GM21723 (cell line): ENCODE measurements around the gene KISS1.

Experiments used
- ATAC-seq: cut with Tn5 transposase; IDR thresholded peaks from one replicate; pipeline ENCODE4 v1.9.1; 2021; ENCODE audit warnings: mild to moderate bottlenecking, moderate library complexity; ENCODE audit not compliant: unreplicated experiment

The KISS1 gene

DNA sequence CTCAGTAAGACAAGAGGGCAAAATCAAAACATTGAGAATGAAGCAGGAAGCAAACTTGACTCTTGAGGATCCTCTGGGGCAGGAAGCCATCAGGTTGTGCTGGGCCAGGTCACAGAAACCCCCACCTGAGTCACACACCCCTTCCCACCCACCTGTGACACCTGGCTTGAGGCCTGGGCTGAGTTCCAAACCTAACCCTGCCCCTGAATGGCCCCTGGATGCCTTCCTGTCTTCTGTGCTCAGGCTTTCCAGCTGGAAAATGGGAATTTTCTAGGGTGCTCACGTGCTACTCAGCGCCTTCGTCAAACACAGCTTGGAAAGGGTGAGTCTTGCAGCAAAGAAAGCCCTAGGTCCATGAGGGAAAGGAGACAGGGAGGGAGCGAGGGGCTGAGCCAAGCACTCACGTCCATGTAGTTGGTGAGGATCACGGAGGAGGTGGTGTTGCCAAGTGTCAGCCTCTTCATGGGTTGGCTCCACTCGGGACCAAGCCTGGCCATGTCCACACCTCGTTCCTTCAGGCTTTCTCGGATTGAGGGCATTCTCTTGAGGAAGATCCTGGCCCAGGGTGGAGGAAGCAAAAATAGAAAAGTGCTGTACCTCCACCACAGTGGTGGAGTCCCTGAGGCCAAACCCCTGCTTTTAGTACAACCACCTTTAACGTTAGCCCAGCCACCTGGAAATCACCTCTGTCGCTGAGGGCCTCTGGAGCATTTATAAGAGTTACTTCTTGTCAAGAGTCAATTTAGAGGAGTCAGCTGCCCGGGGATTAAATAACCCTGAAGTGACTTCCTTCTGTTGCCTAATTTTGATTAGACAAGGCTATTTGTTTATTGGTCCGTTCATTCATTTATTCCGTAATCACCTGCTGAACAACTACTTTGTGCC lies 34.4 kb downstream of the KISS1 start:
- no peak for ATAC-seq

DNA sequence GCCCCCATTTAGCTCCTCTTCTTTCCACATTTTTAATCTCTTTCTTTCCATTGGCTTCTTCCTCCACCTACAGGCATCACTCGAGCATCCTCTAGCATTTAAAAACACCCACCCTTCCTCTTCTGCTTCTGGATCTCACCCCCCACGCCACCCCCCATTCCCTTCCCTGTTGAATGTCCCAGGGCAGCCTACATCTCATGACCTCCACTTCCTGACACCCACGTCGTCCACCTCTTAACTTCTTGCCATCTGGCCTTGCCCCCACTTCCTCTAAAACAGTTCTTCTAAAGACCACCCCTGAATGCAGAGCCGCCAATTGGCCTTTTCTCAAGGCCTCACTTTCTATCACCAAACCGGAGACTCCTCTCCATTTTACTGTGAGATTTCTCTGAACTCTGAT lies 38.3 kb downstream of the KISS1 start:
- ATAC-seq: no peak

DNA sequence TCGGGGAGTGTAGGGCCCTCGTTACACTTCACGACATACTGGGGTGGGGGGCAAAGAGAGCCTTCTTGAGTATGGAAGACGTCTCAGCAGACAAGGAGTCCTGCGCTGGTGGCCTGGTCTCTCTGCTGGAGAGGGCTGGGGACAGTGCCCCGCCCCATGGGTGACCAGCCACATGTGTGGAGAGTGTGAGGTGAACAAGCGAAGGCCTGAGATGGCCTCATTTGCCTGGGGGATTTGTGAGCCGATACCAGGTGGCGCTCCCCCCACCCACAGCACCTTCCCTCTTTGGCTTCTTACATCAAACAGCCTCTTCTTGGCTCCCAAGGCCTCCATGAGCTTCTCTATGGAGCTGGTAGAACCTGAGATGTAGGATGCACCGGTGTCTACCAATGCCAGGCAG lies 40.4 kb downstream of the KISS1 start:
- ATAC-seq: no peak

DNA sequence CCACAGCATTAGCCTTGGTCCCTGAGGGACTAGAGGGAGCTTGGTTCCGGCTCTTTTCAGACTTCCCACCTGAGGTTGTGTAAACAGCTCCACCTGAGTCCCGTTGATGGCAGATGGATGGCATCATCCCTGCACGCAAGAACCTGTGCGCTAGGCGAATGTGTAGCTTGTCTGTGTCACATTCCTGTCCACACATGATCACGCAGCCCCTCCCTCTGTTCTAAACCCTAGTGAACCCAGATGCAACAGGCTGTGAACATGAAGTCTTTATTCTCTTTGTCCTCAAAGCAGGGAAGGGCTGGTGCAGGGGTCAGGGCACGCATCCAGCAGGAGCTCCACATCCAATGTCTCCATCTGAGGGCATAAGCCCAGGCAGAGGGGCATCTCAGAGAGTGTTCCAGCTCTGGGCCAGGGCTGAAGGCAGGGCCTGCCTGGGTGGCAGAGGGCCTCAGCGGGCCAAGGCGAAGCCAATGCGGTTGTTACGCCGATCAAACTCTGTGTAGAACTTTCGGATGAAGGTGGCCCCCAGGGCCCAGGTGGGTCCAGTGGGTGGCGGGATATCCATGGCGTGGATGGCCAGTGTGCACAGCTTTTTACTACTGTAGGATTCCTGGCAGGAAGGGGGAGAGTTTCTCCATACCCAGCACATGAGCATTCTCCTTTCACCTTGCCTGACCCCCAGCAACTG lies 41.6 kb downstream of the KISS1 start:
- ATAC-seq: no peak

DNA sequence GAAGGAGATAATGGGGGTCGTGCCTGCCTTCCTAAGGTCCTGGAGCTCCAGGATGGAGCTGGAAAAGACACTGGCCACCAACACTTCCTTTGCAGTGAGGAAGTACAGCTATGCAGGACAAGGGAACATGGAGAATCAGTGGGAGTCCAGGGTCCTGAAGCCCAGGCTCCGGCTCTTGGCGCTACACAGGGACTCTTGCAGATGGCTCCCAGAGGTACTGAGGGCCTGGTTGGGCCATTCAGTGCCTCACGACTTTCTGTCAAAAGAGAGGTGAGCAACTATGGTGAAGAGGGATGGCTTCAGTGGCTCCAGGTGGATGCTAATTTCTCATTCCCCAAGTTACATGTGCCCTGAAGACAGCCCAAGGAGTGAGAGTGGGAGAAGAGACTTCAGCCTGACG lies 42.6 kb downstream of the KISS1 start:
- no peak for ATAC-seq

DNA sequence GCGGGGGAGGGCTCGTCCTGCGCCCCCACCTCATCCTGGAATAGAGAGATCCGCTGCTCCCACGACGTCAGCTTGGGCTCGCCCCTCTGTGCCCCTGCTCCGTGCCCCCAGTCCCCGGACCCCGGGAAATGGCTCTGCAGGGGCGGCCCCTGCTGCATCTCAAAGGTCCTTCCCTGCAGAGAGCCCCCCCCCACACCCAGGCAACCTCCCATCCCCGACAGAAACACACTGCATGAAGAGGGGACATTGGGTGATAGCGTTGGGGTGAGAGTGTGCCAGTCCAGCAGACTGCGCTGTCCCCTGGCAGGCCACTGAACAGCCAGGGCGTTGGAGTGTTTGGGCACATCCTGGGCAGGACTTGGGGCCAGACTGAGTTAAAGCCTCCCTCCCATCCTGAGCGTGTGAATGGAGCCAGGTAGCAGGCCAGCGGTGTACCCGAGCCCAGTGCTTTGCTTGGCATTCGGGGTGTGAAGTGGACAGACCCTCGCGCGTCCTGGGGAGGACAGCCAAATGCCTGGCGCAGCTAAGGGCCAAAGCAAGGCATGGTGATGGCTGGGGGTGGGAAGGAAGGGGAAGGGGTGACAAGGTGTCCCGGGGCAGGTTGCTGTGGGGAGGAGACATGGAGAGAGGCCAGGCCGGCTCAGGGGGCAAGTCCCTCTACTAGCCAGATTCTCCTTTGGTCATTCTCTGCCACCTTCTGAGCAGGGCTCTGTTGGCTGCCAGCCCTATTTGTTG lies 43.8 kb downstream of the KISS1 start:
- no peak for ATAC-seq

DNA sequence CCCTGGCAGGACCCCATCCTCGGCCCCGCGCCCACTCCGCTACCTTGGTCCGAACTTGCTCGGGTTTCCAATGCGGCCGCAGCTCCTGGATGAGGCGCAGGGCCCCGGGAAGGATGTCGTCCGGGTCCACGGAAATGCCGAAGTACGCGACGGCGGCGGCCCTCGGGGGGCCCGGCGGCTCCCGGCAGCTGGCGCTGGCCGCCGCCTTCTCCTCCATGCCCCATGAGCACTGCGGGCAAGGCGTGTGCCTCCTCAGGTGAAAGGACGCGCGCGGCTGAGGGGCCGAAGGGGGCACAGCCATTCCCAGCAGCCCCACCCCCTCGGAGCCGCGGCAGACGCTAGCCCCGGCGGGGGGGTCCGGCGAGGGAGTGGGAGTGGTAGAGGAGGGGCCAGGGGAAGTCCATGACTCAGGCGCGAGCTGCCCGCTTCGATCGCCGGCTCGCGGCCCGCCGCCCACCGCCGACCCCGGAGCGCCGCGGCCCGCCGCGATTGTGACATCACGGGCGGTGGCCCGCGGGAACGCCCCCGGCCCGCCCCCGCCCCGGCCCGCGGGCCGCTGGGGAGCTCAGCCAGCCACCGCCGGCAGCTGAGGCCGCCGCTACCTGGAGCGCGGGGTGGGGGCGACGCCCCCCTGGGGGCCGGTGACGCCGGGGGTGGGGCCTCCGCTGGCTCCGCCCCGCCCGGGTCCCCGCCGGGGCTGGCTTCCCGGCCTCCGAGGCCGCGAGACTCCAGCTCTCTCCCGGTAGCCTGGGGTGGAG lies 44.6 kb downstream of the KISS1 start, which contains the start of gene ETNK2:
Gene ETNK2, minus strand, starts transcription at position 493 of the 758 bp plus-strand sequence. Its CDS starts 192 bp downstream, at position 301.
- no peak for ATAC-seq

DNA sequence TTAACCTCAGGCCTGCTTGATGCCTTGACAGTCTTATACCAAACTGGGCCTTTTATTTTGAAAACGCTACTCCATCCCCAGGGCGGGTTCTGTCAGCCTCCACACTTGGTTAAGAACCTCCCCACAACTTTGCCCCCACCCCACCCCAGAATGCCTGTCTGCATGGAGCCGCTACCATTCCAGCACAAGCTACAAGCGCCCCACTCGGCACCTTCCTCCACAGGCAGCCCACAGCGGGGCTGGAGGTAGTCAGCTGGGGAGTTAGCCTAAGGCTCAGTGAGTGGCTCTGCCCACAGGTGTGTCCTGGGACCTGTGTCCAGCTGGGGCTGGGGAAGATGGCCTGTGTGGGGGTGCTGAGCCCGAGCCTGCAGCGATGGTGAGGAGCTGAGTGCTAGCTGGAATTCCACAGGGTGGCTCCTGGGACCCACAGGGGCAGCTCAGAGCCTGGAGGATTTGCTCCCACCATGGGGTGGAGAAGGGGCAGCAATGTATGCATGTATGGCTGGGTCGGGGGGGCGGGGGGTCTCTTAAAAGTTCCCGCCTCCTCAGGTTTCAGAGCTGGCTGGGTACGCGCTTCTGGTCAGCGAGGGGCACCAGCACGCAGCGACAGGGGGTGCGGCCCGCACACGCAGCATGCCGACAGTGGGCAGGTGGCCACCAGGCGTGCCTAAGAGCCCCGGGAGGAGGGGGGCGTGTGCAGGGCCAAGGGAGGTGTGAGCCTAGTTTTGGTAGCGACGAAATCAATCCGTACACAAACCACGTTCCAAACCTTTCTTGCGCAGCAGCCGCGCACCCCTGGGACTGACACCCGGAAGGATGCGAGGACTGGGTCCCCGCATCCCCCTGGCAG lies 45.4 kb downstream of the KISS1 start:
- no peak for ATAC-seq

DNA sequence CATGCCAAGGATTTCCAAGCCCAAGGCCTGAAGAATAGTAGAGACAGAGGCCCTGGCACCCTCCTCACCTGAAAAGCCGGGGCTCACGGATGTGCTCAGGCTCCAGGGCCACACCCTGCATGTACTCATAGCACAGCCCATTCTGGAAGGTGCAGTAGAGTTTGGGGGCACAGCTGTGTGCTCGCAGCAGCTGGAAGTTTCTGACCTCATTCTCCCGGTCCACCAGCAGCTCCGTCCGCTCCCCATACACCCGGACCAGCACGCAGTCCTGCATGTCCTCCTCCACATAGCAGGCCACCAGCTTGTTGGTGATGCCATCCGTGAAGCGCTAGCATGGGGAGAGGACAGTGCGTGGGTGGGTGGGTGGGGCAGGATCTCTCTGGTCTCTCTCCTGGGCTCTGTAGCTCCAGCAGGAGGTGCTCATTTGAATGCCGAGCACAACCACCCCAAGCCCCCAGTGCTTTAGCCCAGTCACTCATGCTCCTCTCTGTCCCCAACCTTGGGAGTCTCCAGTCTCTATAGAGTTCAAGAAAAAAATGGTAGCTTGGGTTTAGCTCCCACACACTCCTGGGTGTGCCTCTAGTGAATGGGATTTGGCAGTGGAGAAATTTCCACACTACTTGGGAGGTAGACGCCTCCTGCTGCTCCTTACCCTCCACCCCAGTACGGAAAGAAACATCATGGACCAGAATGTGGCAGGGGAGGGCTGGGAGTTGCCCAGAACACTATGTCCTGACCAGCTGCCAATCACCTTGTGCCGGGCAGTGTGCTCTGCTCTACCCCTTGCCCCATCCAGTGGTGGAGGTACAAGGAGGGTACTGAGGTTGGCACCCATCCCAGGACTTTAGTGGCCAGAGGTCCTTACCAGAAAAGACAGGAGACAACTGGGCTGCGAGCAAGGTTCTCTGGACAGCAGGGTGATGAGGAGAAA lies 46.4 kb downstream of the KISS1 start:
- ATAC-seq: no peak

DNA sequence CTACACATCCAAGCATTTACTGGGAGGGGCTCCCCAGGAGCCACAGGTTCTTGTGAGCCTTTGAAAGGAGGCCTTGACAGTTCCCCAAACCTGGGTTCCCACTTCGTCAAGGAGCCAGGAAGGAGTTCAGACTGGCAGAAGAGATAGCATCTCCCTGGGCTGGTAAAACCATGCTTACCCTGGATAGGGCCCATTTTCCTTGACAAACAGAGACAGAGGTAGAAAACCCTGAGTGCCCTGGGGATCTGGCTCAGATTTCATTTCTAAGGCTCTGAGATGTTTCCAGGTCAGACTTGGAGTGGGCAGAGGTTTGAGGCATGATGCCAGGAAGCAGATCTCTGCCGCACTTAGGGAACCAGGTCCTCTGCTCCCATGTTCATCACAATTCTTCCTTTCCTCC lies 47.2 kb downstream of the KISS1 start:
- no peak for ATAC-seq

DNA sequence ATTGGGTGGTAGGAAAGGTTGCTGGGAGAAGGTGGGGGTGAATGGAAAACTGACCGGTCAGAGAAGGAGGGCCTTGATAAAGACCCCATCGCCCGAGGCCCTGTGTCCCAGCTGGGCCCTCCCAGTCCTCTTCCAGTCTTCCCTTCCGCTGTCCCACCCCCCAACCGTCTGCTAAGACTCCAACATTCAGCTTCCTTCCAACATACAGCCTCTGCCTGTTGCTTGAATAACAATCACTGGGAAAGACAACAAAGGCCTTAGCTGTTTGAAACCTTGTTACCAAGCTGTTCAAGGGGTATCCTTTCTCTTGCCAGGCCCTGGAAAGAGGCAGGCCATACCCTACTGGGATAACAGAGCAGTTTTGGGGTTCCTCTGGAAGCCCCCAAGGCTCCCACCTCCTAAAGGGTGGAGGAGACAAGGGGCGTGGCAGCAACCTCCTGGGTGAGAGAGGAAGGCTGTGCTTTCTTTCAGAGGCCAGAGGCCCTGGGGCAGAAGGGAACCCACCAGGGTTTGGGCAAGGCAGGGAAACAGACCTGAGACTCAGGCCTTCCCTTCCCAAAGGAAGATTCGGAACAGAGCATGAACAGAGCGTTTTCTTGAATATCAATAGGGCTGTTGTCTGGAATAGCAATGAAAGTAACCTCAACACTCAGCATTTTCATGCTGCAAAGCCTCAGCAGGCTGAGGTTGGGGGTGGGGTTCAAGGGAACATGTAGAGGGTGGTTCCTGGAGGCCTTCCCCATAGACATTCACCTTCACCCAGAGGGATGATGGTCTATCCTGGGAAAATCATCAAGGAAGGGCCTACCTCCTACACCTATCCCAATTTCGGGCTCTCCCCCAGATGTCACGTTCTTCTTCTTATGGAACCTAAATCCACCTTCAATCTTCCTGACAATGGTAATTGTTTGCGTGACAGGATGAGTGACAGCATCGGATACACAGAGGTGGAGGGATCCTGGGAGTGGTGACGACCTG lies 48.6 kb downstream of the KISS1 start:
- ATAC-seq: no peak

DNA sequence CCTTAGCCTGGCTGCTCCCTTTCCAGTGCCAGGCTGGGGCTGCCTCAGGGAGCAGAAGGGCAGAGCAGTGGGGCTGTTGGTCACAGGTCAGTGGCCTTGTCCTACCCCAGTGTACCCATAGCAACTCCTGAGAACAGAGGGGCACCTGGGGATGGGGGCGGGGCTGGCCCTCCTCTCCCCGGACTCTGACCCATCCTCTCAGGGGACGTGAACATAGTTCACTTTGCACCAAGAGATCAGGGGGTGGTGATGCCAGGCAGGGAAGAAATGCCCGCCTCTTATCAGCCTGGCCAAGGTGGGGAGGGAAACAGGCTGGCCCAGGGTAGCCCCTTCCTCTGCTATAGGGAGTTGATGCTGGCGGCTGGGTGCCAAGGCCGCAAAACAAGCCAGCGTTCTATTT lies 49.3 kb downstream of the KISS1 start:
- no peak for ATAC-seq

DNA sequence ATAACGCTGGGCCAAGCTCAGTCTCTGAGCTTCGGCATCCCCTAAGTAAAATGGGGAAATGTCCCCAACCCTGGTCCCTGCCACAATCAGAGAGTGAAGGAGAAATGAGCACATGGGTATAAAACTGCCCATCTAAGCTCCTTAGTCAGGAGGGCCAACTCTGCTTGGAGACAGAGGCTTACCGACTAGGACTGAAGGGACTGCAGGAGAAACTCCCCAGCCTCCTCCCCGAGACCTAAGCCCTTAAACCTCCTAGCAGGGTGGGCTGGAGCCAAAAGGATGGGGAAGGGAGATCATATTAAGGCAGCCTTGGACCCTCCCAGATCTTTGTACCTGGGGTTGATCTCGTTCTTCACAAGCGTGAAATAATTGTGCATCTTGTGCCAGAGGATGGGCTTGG lies 50.0 kb downstream of the KISS1 start:
- ATAC-seq: no peak

DNA sequence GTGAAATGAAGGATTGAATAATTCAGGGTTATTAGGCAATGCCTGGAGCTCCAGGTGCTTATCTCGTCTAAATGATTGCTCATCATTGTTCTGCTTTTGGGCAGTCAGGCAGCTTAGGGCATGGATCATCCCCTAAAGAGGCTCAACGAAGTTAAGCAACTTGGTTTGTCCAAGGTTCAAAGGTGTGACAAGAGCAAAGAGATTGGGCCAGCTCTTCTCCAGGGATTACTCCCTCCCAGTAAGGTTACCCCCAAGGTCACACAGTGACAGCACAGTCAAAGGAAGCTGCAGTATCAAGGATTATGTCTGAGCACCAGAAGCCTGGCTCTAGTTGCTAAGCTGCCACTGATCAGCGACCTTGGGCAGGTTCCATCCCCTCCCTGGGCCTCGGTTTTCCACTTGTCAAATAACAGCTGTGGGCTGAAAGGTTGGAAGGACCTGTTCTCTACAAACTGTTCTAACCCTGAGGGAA lies 51.2 kb downstream of the KISS1 start:
- no peak for ATAC-seq

DNA sequence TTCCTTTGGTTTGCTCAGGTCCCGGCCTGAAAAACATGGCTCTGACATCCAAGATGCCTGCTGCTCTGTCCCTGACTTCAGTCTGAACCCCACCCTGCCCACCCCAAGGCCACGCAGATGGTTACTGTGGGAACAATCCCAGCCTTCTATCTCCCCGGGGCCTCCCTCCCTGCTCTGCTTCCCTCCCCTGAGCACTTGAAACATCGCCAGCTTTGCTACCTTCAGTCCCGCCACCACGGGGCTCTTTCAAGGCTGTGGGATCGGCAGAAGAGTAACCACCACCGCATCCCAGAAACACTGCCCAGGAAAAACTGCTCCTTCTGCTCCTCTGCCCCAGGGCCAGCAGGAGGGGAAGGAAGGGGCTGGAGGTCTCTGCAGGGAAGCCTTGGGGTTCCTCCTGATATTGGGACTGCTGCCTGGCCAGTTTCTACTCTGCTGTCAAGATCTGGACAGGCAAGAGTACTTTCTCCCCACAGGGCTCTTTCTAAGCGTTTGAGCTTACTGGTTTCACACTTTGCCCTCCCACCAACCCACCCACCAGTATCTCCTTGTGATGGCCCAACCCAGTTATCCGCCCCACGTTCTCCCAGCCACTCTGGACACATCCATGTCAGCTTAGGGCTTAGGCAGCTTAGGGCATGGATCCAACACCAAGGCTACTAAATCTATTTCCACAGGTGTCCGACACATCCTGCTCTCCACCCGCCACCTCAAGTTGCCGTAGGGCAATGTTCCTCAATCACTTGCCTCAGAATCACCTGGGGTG lies 52.8 kb downstream of the KISS1 start:
- no peak for ATAC-seq

DNA sequence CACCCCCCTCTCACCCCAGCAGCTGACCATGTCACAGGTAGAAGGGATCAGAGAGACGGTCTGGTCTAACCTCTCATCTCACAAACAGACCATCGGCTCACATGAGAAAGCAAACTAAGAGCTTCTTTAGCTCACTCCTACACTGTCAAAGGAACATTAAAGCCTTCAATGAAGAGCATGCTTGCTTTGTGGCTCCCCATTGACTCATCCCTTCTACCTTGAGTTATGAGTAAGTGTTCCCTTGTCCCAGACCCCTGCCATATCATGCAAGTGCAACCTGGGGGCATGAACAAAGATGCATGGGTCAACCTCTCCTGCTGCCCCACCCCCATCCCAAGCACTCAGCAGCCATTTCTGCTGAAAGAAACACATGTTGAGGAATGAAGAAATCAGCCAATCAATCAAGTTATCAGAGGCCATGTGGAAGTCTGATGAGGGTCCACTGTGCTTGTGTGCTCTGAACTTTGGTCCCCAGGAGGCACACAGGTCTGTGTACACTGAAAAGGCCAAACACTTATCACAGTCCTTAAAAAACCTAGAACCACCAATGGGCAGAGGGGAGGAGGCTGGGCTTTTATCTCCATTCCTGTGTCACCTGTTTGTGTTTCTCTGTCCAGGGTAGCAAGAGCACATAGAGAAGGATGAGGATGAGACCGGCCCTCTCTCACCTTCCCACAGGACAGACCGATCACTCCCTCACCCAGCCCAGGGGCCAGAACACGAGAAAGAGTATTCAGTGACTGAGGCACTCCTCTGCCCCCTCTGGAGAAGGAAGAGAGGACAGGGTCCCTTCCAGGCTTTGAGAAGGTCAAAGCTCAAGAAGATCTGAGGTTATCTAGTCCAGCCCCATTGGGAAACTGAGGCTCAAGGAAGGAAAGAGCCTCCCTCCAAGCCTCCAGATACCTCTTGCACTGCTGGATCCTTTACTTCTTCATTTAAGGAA lies 54.0 kb downstream of the KISS1 start:
- no peak for ATAC-seq
